Body of pancreas (tissue), 4 donors: ENCODE results near the gene PRR36. TPM values are rescaled to one million over a fixed set of nuclear protein-coding genes. Genes with fewer than 3 reads are reported as not detected.
"Not testable (repeated sequence)": the region's sequence is repeated elsewhere in the genome, so short reads cannot be mapped to it uniquely, and the experiment has no call there.

Experiments used
- ATAC-seq: fragments of 150-250 bp; one replicate; pipeline ENCODE4 v1.9.1; 2016
- DNase-seq, 4 donors: peaks; one replicate each; pipeline ENCODE4 v3.0.0-alpha.2; 2019
- H3K27ac ChIP-seq, 4 donors: fragments of 200-600 bp; sonication (generic); 1 replicate in 3 of 4; 2 replicates in 1 of 4; pipeline versions ENCODE4 v1.5.1 to v1.6.1; 2016 to 2019; ENCODE audit warnings: mild to moderate bottlenecking in 1 of 4, mixed read lengths in 1 of 4, moderate library complexity in 1 of 4
- H3K27me3 ChIP-seq, 2 donors: fragments of 200-600 bp; sonication (generic); one replicate each; pipeline ENCODE4 v1.6.0; 2016; ENCODE audit warnings: mild to moderate bottlenecking in 1 of 2
- H3K36me3 ChIP-seq, 2 donors: fragments of 200-600 bp; sonication (generic); replicated peaks in 1 of 2; 2 replicates each; pipeline ENCODE4 v1.5.1; 2016; ENCODE audit warnings: low read depth in 2 of 2; ENCODE audit not compliant: insufficient read depth in 1 of 2
- H3K4me1 ChIP-seq: fragments of 200-600 bp; sonication (generic); one replicate; pipeline ENCODE4 v1.6.0; 2016
- H3K4me3 ChIP-seq, 2 donors: fragments of 200-600 bp; sonication (generic); 1 replicate in 1 of 2; 2 replicates in 1 of 2; pipeline ENCODE4 v1.5.1; 2016 to 2019
- H3K9me3 ChIP-seq, 3 donors: fragments of 200-600 bp; sonication (generic); 1 replicate in 2 of 3; 2 replicates in 1 of 3; pipeline ENCODE4 v1.5.1; 2016
- CTCF ChIP-seq, 7 experiments: fragments of 450-650 bp in 4 of 7; fragments of 200-600 bp in 3 of 7; sonication (generic) in 3 of 7; IDR thresholded peaks; one replicate each; pipeline ENCODE4 v1.5.1; 2016 to 2019; ENCODE audit warnings: antibody characterized with exemption in 7 of 7
- POLR2A ChIP-seq, 3 donors: fragments of 450-650 bp; IDR thresholded peaks; one replicate each; pipeline ENCODE4 v1.6.1; 2016; ENCODE audit warnings: antibody characterized with exemption in 3 of 3, mild to moderate bottlenecking in 2 of 3
- WGBS, 2 donors: methylation state at CpG; one replicate each; pipeline ENCODE4 v1.1.5; 2017; 5-methylcytosine and 5-hydroxymethylcytosine counted together
- intact Hi-C: fragments of 100-400 bp; cut with DNase I; formaldehyde crosslinking; loops from one replicate; pipeline ENCODE4 v1.15.1; 2023
- total RNA-seq, 2 donors: library from RNA; depleted of rRNA; stranded (reverse); fragments of >200 nt; gene quantifications; one replicate each; pipeline ENCODE4 v1.1.0, GENCODE V29; 2016

PRR36 gene
- total RNA-seq, 2 donors from 2014 or later = 1.0 to 12.9 TPM

- DNase-seq = peak in 3 of 4 donors; percentile 46 to 75 (median 66)
- Histone ChIP-seq H3K27ac (peak overlapping the region in 2 of 4 donors; percentile 36 to 60), H3K9me3 (no peaks in the 10 kb centered on the region), H3K27me3 (no peaks in the 10 kb centered on the region), H3K36me3 (no peaks in the 10 kb centered on the region), H3K4me1 (peaks cover 10% of the 10 kb centered on the region), H3K4me3 (no peak overlapping the region)
- 54 to 57% methylated on average over 4 to 14 of the region's 18 CpGs for WGBS, 2 donors
- intact Hi-C loops = no loop called here
- peak; percentile 66 for ATAC-seq
- TF ChIP-seq POLR2A (IDR thresholded peaks at IDR 0.05) = peak in 1 of 3 donors; percentile 20
- peak in 2 of 7 experiments; percentile 2 to 36 for TF ChIP-seq CTCF (IDR thresholded peaks at IDR 0.05)
Measured at GRCh38 chr19:7894612-7895309, 20.6 kb upstream of the PRR36 start.

- H3K4me3 ChIP-seq, DNase-seq, ATAC-seq, H3K36me3 ChIP-seq, intact Hi-C loops, H3K27me3 ChIP-seq, H3K27ac ChIP-seq, H3K9me3 ChIP-seq: not testable (repeated sequence)
- WGBS, 2 donors = 81 to 89% methylated on average over 14 to 18 of the region's 18 CpGs
- H3K4me1 ChIP-seq = peaks cover 18% of the 10 kb centered on the region
Measured at GRCh38 chr19:7893362-7894101, 19.3 kb upstream of the PRR36 start.

GRCh38 chr19:7888826-7889217, 14.6 kb upstream of the PRR36 start:
- Histone ChIP-seq H3K4me1 (peaks cover 19% of the 10 kb centered on the region), H3K27me3 (no peaks in the 10 kb centered on the region), H3K4me3 (peak overlapping the region; percentile 43 to 57), H3K27ac (peak overlapping the region; percentile 66 to 81 (median 74)), H3K9me3 (no peaks in the 10 kb centered on the region), H3K36me3 (no peaks in the 10 kb centered on the region)
- no peak for TF ChIP-seq POLR2A (IDR thresholded peaks at IDR 0.05)
- peak; percentile 13 for ATAC-seq
- no peak for DNase-seq
- WGBS, 2 donors = 47% methylated on average over 8 of the region's 8 CpGs; no CpG with 5 or more reads in 1 of the 2 donors
- intact Hi-C loops = no loop called here

DNA sequence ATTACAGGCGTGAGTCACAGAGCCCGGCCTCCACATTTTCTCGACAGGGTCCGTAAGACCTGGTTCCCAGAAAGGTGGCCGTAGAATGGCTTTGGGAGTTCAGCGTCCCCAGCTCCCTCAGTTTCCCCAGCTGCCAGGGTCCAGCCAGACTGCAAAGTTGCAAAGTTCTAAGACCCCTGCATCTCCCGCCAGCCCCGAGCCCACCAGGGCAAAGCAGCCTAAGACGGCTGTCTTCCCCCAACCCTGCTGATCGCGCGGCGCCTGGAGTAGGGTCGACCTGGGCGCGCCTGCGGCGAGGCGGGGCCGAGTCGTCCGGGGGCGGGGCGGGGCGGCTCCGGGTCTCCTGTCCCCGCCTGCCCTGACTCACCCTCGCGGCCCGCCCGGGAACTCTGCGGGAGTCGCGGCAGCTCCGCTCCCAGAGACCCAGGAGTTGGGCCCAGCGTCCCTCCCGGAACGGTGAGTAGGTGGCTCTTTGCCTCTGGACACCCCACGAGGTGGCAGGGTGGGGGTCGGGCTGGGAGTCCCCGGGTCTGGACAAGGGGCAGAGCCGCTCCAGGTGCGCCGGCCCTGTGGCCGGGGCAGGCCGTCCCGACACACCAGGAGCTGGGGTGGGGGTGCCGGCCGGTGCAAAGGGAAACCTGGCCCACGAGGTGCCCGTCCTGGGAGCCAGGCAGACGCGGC, 14.1 kb upstream of the PRR36 start, which contains the start of gene LRRC8E:
TSS of gene LRRC8E (plus strand) at position 366 of the 681 bp plus-strand sequence. CDS start 7,094 bp downstream, outside the sequence.
- intact Hi-C loops = no loop called here
- H3K4me1 ChIP-seq = peaks cover 19% of the 10 kb centered on the region
- H3K27ac ChIP-seq = peak within 1 kb of the TSS; percentile 66 to 81 (median 74)

More for the DNA sequence above, 14.1 kb upstream of the PRR36 start, which contains the start of gene LRRC8E:
- ATAC-seq (peak; percentile 98), DNase-seq (peak; percentile 78 to 88 (median 82))
- 3 to 63% methylated on average over 4 to 43 of the region's 53 CpGs for WGBS, 2 donors
- Histone ChIP-seq H3K9me3 (no peaks in the 10 kb centered on the region), H3K36me3 (no peaks in the 10 kb centered on the region), H3K4me3 (peak within 1 kb of the TSS; percentile 43 to 57), H3K27me3 (no peaks in the 10 kb centered on the region)
- peak; percentile 80 to 91 (median 84) for TF ChIP-seq POLR2A (IDR thresholded peaks at IDR 0.05)
- TF ChIP-seq CTCF (IDR thresholded peaks at IDR 0.05) = peak in 3 of 7 experiments; percentile 1 to 11 (median 11)
